GM21526 (cell line): ENCODE data around the gene CBX5.
"Not testable (repeated sequence)": the region's sequence is repeated elsewhere in the genome, so short reads cannot be mapped to it uniquely, and the experiment has no call there.

Experiments used
- ATAC-seq: cut with Tn5 transposase; IDR thresholded peaks from one replicate; pipeline ENCODE4 v1.9.1; 2021; ENCODE audit warnings: moderate library complexity; ENCODE audit not compliant: unreplicated experiment, low FRiP score

The CBX5 gene

GRCh38 chr12:54279632-54280467 lies at the start of gene CBX5:
Gene CBX5, minus strand, starts transcription at chr12:54280122. Its CDS starts 22,472 bp downstream, at chr12:54257650.
- peak; percentile 70 for ATAC-seq

- no peak for ATAC-seq
These were observed 48.8 kb upstream of the CBX5 start for GRCh38 chr12:54328595-54329337.

GRCh38 chr12:54325442-54326109 lies 45.7 kb upstream of the CBX5 start:
- not testable (repeated sequence) for ATAC-seq

GRCh38 chr12:54324617-54325441 lies 44.9 kb upstream of the CBX5 start, which contains the start of gene COPZ1:
Gene COPZ1, plus strand, starts transcription at chr12:54325131. Its CDS starts 33 bp downstream, at chr12:54325164.
- ATAC-seq, result peak; percentile 97

- no peak for ATAC-seq
These were observed 41.4 kb upstream of the CBX5 start for GRCh38 chr12:54321363-54321762.

GRCh38 chr12:54312309-54312708 lies 32.4 kb upstream of the CBX5 start:
- ATAC-seq, result not testable (repeated sequence)

GRCh38 chr12:54311051-54311450 lies 31.1 kb upstream of the CBX5 start:
- no peak for ATAC-seq

GRCh38 chr12:54306925-54307741 lies 27.2 kb upstream of the CBX5 start:
- no peak for ATAC-seq

- ATAC-seq, result no peak
These were observed 24.4 kb upstream of the CBX5 start for GRCh38 chr12:54304187-54304810.

GRCh38 chr12:54303640-54304039 lies 23.7 kb upstream of the CBX5 start:
- no peak for ATAC-seq

- ATAC-seq, result no peak
These were observed 21.6 kb upstream of the CBX5 start for GRCh38 chr12:54301428-54302048.

- ATAC-seq, result no peak
These were observed 21.0 kb upstream of the CBX5 start, which contains the start of gene NFE2 for GRCh38 chr12:54300732-54301427. Gene NFE2, minus strand, starts transcription at chr12:54301015. Its CDS starts 5,767 bp downstream, at chr12:54295248.

- no peak for ATAC-seq
These were observed 20.4 kb upstream of the CBX5 start for GRCh38 chr12:54300225-54300731.

- ATAC-seq, result no peak
These were observed 19.7 kb upstream of the CBX5 start for GRCh38 chr12:54299515-54300224.

- no peak for ATAC-seq
These were observed 19.0 kb upstream of the CBX5 start for GRCh38 chr12:54298904-54299303.

GRCh38 chr12:54296393-54297099 lies 16.6 kb upstream of the CBX5 start:
- no peak for ATAC-seq
